GM21528 (cell line): ENCODE measurements around the gene PRMT6.
"Not testable (repeated sequence)": the region's sequence is repeated elsewhere in the genome, so short reads cannot be mapped to it uniquely, and the experiment has no call there.

Source experiments
- ATAC-seq: cut with Tn5 transposase; IDR thresholded peaks from one replicate; pipeline ENCODE4 v1.9.1; 2021; ENCODE audit warnings: mild to moderate bottlenecking, moderate library complexity; ENCODE audit not compliant: unreplicated experiment, low FRiP score

PRMT6 gene

DNA sequence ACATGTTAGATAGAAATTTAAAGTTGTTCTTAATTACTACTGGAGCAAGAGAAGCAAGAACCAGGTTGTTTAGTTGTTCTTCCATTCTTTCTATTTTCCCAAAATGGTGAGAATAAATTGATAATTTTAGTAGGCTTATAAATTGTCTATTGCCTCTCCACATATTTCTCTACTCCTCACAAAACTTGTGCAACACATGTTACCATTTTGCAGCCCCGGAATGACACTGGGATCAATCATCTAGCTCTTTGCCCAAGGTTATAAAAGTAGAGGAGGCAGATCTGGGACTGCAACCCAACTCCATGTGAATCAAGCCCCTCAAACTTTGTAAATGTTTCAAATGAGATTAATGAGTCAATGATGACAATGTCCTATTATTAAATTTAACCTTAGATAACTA is 34.9 kb downstream of the PRMT6 start:
- ATAC-seq = no peak

DNA sequence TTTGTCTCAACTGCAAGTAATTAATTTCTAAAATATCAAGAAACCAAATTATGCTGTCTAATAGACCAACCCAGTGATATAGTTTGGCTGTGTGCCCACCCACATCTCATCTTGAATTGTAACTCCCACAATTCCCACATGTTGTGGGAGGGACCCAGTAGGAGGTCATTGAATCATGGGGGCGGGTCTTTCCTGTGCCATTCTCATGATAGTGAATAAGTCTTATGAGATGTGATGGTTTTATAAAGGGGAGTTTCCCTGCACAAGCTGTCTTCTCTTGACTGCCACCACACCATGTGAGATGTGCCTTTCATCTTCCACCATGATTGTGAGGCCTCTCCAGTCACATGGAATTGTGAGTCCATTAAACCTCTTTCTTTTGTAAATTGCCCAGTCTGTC is 36.9 kb downstream of the PRMT6 start:
- not testable (repeated sequence) for ATAC-seq

DNA sequence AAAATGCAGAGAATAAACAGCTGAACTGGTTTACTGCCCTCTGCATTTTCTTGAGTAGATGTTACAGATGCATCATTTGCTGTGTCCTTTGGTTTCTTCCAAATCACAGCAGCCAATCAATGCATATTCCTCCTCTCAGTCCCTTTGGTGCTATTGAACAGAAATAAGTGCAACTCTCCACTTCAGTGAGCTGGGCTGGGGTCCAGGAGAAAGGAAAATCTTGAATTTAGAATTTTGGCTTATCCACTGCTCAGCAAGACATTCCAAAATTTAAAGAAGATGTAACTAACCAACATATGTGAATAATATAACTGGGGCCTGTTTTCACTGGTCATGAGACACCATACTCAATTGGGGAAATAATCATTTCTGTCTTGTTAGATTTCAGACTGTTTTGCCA is 39.2 kb downstream of the PRMT6 start:
- ATAC-seq = no peak

DNA sequence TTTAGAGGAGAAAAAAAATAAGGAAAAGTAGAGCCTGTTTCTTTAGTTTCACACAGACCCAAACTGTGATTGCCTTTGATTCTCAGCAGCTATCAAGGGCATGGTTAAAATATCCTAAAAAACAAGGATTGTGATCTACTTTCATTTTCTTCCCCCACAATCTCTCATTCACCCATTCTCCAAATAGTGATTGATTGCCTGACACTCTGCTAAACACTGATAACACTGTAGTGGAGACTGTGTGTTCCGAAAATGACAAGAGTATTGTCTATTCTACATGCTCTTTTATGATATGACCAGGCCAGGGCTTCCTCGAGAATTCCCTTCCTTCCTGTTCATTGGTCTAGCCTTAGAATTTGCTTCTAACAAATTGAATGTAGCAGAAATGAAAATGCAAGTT is 40.2 kb downstream of the PRMT6 start:
- ATAC-seq = no peak

DNA sequence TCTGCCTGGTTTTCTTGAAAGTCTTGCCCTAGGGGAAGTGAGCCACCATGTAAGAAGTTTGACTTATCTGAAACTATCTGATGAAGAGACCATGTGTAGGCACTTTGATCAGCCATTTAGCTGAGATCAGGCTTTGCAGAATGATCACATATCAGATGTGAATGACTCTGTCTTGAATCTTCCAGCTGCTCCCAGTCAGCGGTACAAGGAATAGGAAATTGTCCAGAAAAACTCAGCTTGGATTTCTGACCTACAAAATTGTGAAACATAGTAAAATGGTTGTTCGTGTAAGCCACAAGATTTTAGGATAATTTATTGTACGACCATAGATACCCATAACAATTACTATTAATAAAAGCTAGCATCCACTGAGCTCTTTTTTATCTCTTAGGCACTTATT is 42.5 kb downstream of the PRMT6 start:
- ATAC-seq = no peak

DNA sequence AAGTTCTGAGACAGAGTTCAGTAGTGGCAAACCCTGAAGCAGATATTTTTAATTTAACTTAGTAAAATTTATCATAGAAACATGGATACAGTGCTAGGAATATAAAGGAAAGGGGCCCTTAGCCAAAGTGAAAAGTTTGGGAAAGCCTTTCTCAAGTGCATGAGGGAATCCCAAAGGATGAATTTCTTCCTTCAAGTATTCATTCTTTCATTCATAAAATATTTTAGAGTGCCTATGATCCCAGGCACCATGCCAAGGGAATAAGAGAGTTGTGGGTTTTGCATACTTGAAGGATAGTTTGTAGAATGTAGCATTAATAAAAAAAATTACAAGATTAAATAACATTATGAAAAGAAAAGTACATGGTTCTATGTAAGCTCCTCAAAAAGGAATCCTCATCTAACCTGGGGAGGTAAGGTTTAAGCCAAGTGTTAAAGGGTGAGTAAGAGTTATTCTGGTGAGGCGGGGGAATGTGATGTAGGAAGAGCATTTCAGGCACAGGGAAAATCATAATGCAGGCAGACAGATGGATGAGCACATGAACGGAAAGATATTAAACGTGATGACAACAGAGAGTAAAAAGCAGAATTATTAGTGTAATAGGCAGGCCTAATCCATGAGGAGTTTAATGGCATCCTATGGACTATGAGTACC is 44.0 kb downstream of the PRMT6 start:
- no peak for ATAC-seq

DNA sequence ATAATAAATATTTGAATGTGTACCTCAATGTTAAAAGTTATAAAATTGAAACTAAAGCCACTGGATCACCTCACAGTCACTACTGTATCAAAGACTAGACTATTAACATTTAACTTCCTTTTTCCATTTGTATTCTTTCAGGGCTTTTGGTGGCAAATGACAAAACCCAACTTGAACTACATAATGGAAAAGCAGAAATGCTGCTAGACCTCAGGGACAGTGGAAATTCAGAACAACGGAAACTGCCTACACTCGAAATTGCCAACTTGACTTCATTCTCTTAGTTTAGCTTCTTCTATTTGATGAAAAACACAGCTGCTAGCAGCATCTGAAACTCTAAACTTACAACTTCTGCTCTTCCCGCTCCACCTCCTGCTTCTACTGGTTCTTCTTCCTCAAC is 49.4 kb downstream of the PRMT6 start:
- ATAC-seq = no peak
